Activated T-helper 2 cell treated with anti-CD3 and anti-CD28 coated beads, Interferon-gamma antibody, Interleukin-2, Interleukin-4, amounts not matched to agents 10 μg/mL and 5 μg/mL and 100 μg/mL, durations not matched to agents 14 hours and 24 hours and 36 hours (primary cell): ENCODE data around the gene KCNQ4. TPM values are rescaled to one million over a fixed set of nuclear protein-coding genes. Genes with fewer than 3 reads are reported as not detected.

Source experiments
- DNase-seq: peaks from one replicate; pipeline ENCODE4 v3.0.0; 2021; ENCODE audit warnings: low spot score
- H3K27ac Mint-ChIP-seq: one replicate; pipeline ENCODE4 v1.8.0; 2021; ENCODE audit warnings: mixed read lengths
- H3K27me3 Mint-ChIP-seq: one replicate; pipeline ENCODE4 v1.8.0; 2021; ENCODE audit warnings: low read depth, mixed read lengths
- H3K36me3 Mint-ChIP-seq: one replicate; pipeline ENCODE4 v1.8.0; 2021; ENCODE audit warnings: low read depth, mixed read lengths
- H3K4me1 Mint-ChIP-seq: one replicate; pipeline ENCODE4 v1.8.0; 2021; ENCODE audit warnings: low read depth, mixed read lengths
- H3K4me3 Mint-ChIP-seq: one replicate; pipeline ENCODE4 v1.8.0; 2021; ENCODE audit warnings: low read depth, mild to moderate bottlenecking, moderate library complexity, mixed read lengths
- H3K9me3 Mint-ChIP-seq: one replicate; pipeline ENCODE4 v1.8.0; 2021; ENCODE audit warnings: mixed read lengths
- intact Hi-C: fragments of 100-400 bp; cut with micrococcal nuclease; formaldehyde crosslinking; loops from one replicate; pipeline ENCODE4 v1.15.1; 2023
- total RNA-seq: library from RNA; stranded (reverse); gene quantifications from 2 replicates; pipeline ENCODE4 v1.2.3, GENCODE V29; 2022

KCNQ4 gene
- total RNA-seq, 1 donor from 2014 or later, result 0.78 TPM

GRCh38 chr1:40797668-40798010, 14.1 kb downstream of the KCNQ4 start:
- DNase-seq, result no peak
- no peaks in the 10 kb centered on the region for H3K9me3 Mint-ChIP-seq
- intact Hi-C loops, result no loop called here
- no peaks in the 10 kb centered on the region for H3K27me3 Mint-ChIP-seq
- peaks cover 39% of the 10 kb centered on the region for H3K4me1 Mint-ChIP-seq
- H3K4me3 Mint-ChIP-seq, result no peak overlapping the region
- H3K27ac Mint-ChIP-seq, result peak overlapping the region; percentile 25
- no peaks in the 10 kb centered on the region for H3K36me3 Mint-ChIP-seq

DNA sequence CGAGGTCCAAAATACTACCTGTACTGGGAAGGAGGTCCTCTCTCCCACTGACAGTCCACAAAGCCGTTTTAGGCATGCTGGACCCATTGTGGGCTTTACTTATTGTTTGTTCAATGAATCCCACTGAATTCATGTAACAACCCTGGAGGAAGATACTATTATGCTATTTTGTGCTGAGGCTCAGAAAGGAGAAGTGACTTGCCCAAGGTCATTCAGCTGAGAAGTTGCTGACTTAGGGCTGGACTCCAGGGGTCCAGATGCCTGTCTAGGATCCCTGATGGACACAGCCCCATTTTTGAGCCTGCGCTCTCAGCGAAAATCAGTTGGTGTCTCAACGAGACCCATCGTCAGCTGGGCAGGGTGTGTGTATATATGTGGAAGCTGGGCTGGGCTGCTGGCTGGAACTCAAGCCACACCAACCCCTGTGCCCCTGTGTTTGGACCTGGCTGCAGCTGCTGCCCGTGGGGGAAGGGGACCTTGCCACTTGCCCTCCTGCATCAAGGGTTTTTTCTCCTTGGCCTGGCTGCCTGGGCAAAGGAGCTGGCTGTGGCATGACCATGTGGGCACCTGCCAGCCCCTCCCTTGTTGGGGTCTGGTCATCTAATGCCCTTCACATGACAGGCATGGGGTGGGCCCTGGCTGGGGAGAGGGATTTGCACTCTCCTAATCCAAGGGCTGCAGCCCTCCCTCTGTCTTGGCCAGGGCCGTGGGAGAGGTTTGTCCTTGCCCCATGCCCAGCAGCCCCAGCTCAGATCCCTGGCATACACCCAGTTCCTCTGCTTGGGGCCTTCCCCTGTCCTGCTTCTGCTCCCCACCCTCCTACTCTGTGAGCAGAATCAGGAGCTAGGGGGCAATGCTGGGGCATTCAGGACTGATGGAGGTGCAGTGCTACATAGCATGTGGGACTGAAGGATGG, 15.0 kb downstream of the KCNQ4 start:
- H3K27me3 Mint-ChIP-seq, result no peaks in the 10 kb centered on the region
- H3K9me3 Mint-ChIP-seq, result no peaks in the 10 kb centered on the region
- H3K36me3 Mint-ChIP-seq, result no peaks in the 10 kb centered on the region
- intact Hi-C loops, result no loop called here
- no peak for DNase-seq
- H3K4me1 Mint-ChIP-seq, result peaks cover 39% of the 10 kb centered on the region
- no peak overlapping the region for H3K27ac Mint-ChIP-seq
- H3K4me3 Mint-ChIP-seq, result no peak overlapping the region

GRCh38 chr1:40799351-40799867, 15.8 kb downstream of the KCNQ4 start:
- H3K4me3 Mint-ChIP-seq, result no peak overlapping the region
- H3K36me3 Mint-ChIP-seq, result no peaks in the 10 kb centered on the region
- H3K9me3 Mint-ChIP-seq, result no peaks in the 10 kb centered on the region
- H3K27ac Mint-ChIP-seq, result no peak overlapping the region
- no peak for DNase-seq
- H3K27me3 Mint-ChIP-seq, result no peaks in the 10 kb centered on the region
- intact Hi-C loops, result no loop called here
- H3K4me1 Mint-ChIP-seq, result peaks cover 39% of the 10 kb centered on the region

GRCh38 chr1:40801742-40802077, 18.1 kb downstream of the KCNQ4 start:
- no peak for DNase-seq
- H3K9me3 Mint-ChIP-seq, result no peaks in the 10 kb centered on the region
- no peaks in the 10 kb centered on the region for H3K36me3 Mint-ChIP-seq
- H3K4me1 Mint-ChIP-seq, result peaks cover 28% of the 10 kb centered on the region
- H3K27me3 Mint-ChIP-seq, result no peaks in the 10 kb centered on the region
- peak overlapping the region; percentile 35 for H3K27ac Mint-ChIP-seq
- H3K4me3 Mint-ChIP-seq, result peak overlapping the region; percentile 15
- intact Hi-C loops, result loop anchor here (5.0 kb wide), 1 partner anchor 134 kb away; the partner anchor contains the start of gene RIMS3

GRCh38 chr1:40802078-40802741, 18.6 kb downstream of the KCNQ4 start:
- Mint-ChIP-seq H3K9me3 (no peaks in the 10 kb centered on the region), H3K4me1 (peaks cover 24% of the 10 kb centered on the region), H3K27ac (peak overlapping the region; percentile 35), H3K4me3 (peak overlapping the region; percentile 15), H3K27me3 (no peaks in the 10 kb centered on the region), H3K36me3 (no peaks in the 10 kb centered on the region)
- DNase-seq, result peak; percentile 79
- intact Hi-C loops, result loop anchor here (5.0 kb wide), 1 partner anchor 135 kb away; the partner anchor contains the start of gene RIMS3

DNA sequence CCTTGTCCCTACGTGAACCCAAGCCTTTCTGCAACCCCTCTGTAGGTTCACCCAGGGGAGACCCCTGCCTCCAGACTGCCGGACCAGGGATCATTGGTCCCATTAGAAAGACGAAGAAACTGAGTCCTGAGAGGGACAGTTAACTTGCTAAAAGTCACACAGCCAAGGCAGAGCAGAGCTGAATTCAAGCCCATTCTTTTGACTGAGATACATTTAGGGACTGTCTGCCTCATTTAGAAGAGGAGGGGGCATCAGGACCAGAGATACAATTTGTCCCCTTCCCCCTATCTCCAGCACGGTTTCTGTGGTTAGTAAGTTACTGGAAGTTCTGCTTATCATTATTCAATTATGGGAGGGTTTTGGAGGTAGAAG, 19.1 kb downstream of the KCNQ4 start:
- Mint-ChIP-seq H3K4me3 (no peak overlapping the region), H3K9me3 (no peaks in the 10 kb centered on the region), H3K27me3 (no peaks in the 10 kb centered on the region), H3K36me3 (no peaks in the 10 kb centered on the region), H3K27ac (no peak overlapping the region), H3K4me1 (peaks cover 19% of the 10 kb centered on the region)
- intact Hi-C loops, result loop anchor here (5.0 kb wide), 1 partner anchor 135 kb away; the partner anchor contains the start of gene RIMS3
- DNase-seq, result no peak

- intact Hi-C loops, result loop anchor here (5.0 kb wide), 1 partner anchor 136 kb away; the partner anchor contains the start of gene RIMS3
- Mint-ChIP-seq H3K27me3 (no peaks in the 10 kb centered on the region), H3K4me3 (no peak overlapping the region), H3K4me1 (peaks cover 17% of the 10 kb centered on the region), H3K9me3 (no peaks in the 10 kb centered on the region), H3K36me3 (no peaks in the 10 kb centered on the region), H3K27ac (no peak overlapping the region)
- DNase-seq, result no peak
Measured at GRCh38 chr1:40803447-40803846, 19.9 kb downstream of the KCNQ4 start.

GRCh38 chr1:40803902-40804301, 20.3 kb downstream of the KCNQ4 start:
- Mint-ChIP-seq H3K27ac (no peak overlapping the region), H3K36me3 (no peaks in the 10 kb centered on the region), H3K27me3 (no peaks in the 10 kb centered on the region), H3K4me3 (no peak overlapping the region), H3K9me3 (no peaks in the 10 kb centered on the region), H3K4me1 (peaks cover 21% of the 10 kb centered on the region)
- DNase-seq, result no peak
- intact Hi-C loops, result loop anchor here (5.0 kb wide), 1 partner anchor 137 kb away; the partner anchor contains the start of gene RIMS3

DNA sequence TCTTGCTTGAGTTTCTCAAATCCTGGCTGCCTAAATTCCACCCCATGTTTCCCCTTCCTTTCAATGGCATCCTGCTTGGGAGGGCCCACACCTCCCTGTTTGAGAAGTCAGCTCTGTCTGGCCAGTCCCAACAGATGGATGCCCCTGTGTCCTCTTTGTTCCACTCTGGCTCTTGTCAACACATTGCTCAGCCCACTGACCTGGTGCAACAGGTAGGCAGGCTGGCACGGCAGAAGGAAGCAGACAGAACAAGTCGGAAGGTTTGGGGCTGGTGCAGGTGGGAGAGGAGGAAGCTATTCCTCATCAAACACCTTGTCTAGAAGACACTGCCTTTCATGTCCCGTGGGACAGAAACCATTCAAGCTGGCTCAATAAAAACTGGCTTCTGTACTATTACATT, 22.7 kb downstream of the KCNQ4 start:
- Mint-ChIP-seq H3K4me1 (peaks cover 27% of the 10 kb centered on the region), H3K27ac (no peak overlapping the region), H3K36me3 (no peaks in the 10 kb centered on the region), H3K9me3 (no peaks in the 10 kb centered on the region), H3K4me3 (no peak overlapping the region), H3K27me3 (no peaks in the 10 kb centered on the region)
- intact Hi-C loops, result no loop called here
- DNase-seq, result no peak

DNA sequence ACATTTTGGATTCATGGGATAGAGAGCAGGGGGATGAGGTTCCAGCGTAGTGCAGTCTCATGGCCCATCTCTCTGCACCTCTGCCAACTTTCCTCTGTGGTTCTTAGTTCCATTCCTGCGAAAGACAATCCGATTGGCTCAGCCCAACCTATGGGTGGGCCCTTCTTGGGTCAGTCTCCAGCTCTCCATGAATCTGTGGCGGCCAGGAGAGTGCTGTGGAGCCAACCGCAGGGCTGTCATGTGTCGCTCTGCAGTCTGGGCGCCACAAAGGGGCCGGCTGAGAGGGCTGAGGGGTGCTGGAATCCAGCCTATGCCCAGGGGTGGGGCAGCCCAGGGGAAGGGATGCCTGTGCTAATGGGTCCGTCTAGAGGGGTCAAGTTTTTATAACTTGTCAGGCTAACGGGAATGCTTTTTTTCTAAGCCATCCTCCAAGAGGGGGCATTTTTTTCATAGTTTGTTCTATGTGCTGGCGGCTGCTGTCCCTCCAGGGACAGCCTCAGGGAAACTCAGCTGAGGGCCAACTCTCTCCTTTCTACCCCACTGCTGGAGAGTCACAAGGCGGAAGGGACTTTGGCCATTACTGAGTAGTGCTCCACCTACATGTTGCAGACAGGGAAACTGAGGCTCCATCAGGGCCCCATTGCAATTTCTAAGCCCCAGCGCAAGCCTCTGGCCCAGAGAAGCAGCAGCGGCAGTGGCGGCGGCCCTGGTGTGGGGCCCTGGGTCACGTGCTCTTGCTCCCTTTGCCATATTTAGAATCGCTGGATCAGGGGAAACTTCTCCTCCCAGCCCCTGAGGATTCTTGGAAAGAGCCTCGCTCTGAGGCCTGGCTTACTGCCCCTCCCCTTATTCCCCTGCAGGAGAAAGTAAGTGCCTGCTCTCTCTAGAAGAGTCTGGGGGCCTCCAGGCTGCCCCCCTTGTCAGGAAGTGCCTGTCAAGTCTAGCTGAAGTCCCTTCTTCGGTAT, 23.4 kb downstream of the KCNQ4 start:
- peaks cover 19% of the 10 kb centered on the region for H3K4me1 Mint-ChIP-seq
- H3K9me3 Mint-ChIP-seq, result no peaks in the 10 kb centered on the region
- H3K4me3 Mint-ChIP-seq, result no peak overlapping the region
- no peaks in the 10 kb centered on the region for H3K36me3 Mint-ChIP-seq
- no peak for DNase-seq
- no peaks in the 10 kb centered on the region for H3K27me3 Mint-ChIP-seq
- H3K27ac Mint-ChIP-seq, result no peak overlapping the region
- intact Hi-C loops, result no loop called here

DNA sequence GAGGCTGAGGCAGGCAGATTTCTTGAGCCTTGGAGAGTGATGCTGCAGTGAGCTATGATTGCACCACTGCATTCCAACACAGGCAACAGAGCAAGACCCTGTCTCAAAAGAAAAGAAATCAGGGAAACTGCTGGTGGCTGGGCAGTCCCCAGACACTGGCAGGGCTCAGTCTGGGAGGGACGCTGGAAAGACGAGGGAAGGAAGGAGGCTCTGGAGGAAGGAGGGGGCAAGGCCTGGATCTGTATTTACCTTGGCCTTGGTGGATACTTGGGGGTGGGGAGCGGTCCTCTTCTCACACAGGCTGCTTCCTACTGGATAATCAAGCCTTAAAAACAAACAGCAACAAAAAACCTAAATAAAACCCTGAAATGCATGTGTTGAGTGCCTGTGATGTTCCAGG, 24.4 kb downstream of the KCNQ4 start:
- Mint-ChIP-seq H3K4me1 (peaks cover 17% of the 10 kb centered on the region), H3K9me3 (no peaks in the 10 kb centered on the region), H3K4me3 (no peak overlapping the region), H3K27ac (no peak overlapping the region), H3K36me3 (no peaks in the 10 kb centered on the region), H3K27me3 (peaks cover 3% of the 10 kb centered on the region)
- intact Hi-C loops, result no loop called here
- DNase-seq, result no peak

GRCh38 chr1:40808444-40808843, 24.9 kb downstream of the KCNQ4 start:
- no peaks in the 10 kb centered on the region for H3K9me3 Mint-ChIP-seq
- H3K4me1 Mint-ChIP-seq, result peaks cover 17% of the 10 kb centered on the region
- intact Hi-C loops, result no loop called here
- no peak overlapping the region for H3K27ac Mint-ChIP-seq
- H3K36me3 Mint-ChIP-seq, result no peaks in the 10 kb centered on the region
- H3K27me3 Mint-ChIP-seq, result peaks cover 3% of the 10 kb centered on the region
- H3K4me3 Mint-ChIP-seq, result no peak overlapping the region
- DNase-seq, result no peak
